SH-SY5Y (cell line): Measurements from ENCODE around the gene RPS6KL1.

Experiments
- GATA2 ChIP-seq: IDR thresholded peaks from 2 replicates; pipeline ENCODE4 v1.6.1; 2011; ENCODE audit warnings: mild to moderate bottlenecking, low read depth, low read length
- GATA3 ChIP-seq: IDR thresholded peaks from 2 replicates; pipeline ENCODE4 v1.6.1; 2011; ENCODE audit warnings: low read depth, mild to moderate bottlenecking, low read length, moderate library complexity

- no peak for TF ChIP-seq GATA2
- no peak for TF ChIP-seq GATA3
Measured at GRCh38 chr14:74927225-74927624, 4.2 kb upstream of the RPS6KL1 start.
